AG09309 (cell line): ENCODE data around the gene LCN9.

Experiments used
- DNase-seq: peaks from one replicate; pipeline ENCODE4 v3.0.0-alpha.2; 2010; ENCODE audit warnings: low read depth
- H3K4me3 ChIP-seq: 2 replicates; pipeline ENCODE4 v1.5.1; 2011; ENCODE audit warnings: mild to moderate bottlenecking, low read depth, low read length, moderate library complexity; ENCODE audit not compliant: control insufficient read depth
- TF ChIP-seq, protein P1 (sequence below): IDR thresholded peaks from 2 replicates; pipeline ENCODE4 v1.5.1; 2011; ENCODE audit warnings: mild to moderate bottlenecking, low read depth, low read length, inconsistent platforms; ENCODE audit not compliant: insufficient read depth, control insufficient read depth; ENCODE audit errors: missing control alignments

LCN9 gene

GRCh38 chr9:135662758-135663450 lies at the start of gene LCN9:
Gene LCN9, plus strand, starts transcription at chr9:135663309. Its CDS starts 13 bp downstream, at chr9:135663322.
- no peak within 1 kb of the TSS for H3K4me3 ChIP-seq
- TF ChIP-seq, protein P1, sequence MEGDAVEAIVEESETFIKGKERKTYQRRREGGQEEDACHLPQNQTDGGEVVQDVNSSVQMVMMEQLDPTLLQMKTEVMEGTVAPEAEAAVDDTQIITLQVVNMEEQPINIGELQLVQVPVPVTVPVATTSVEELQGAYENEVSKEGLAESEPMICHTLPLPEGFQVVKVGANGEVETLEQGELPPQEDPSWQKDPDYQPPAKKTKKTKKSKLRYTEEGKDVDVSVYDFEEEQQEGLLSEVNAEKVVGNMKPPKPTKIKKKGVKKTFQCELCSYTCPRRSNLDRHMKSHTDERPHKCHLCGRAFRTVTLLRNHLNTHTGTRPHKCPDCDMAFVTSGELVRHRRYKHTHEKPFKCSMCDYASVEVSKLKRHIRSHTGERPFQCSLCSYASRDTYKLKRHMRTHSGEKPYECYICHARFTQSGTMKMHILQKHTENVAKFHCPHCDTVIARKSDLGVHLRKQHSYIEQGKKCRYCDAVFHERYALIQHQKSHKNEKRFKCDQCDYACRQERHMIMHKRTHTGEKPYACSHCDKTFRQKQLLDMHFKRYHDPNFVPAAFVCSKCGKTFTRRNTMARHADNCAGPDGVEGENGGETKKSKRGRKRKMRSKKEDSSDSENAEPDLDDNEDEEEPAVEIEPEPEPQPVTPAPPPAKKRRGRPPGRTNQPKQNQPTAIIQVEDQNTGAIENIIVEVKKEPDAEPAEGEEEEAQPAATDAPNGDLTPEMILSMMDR = no peak
- DNase-seq = no peak

- no peak for DNase-seq
- H3K4me3 ChIP-seq = no peak overlapping the region
- TF ChIP-seq, protein P1 = no peak
Observed at GRCh38 chr9:135613946-135614805, 48.9 kb upstream of the LCN9 start.

DNA sequence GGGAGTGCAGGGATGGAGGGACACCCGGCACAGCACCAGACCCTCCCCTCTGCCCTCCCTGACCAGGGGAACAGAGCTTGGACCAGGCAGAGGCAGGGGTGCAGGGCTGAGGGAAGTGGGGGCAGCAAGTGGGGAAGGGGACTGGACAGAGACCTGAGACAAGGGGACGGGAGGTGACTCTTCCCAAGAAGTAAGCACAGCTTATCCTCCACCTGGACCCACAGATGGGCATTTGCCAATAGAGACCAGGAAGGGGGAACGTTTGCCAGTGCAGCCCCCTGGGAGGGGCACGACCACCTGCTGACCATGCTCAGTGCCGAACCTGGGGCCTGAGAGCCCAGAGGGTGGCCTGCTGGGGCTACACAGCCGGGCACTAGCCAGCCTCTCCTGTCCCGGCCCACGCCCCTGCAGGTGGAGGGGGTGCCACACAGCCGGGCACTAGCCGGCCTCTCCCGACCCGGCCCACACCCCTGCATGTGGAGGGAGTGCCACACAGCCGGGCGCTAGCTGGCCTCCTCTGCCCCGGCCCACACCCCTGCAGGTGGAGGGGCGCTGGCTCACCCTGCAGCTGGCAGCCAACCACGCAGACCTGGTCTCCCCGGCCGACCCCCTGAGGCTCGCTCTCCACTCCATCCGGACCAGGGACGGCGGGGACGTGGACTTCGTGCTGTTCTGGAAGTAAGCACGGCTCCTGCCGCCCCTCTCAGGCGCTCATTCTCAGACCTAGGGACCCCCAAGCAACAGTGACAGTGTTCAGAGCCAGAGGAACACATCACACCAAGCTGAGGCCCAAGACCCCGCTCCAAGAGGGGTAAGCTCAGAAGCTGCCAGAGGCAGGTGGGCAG lies 48.1 kb upstream of the LCN9 start:
- TF ChIP-seq, protein P1 = no peak
- no peak for DNase-seq
- H3K4me3 ChIP-seq = no peak overlapping the region

- DNase-seq = no peak
- TF ChIP-seq, protein P1 = no peak
- no peak overlapping the region for H3K4me3 ChIP-seq
Observed at GRCh38 chr9:135615666-135616618, 47.2 kb upstream of the LCN9 start.

- no peak overlapping the region for H3K4me3 ChIP-seq
- DNase-seq = no peak
- TF ChIP-seq, protein P1 = no peak
Observed at GRCh38 chr9:135616619-135617537, 46.2 kb upstream of the LCN9 start.
